Nasal cavity respiratory epithelium epithelial cell of viscerocranial mucosa (primary cell): ENCODE measurements around the gene PRELID3B. TPM values are rescaled to one million over a fixed set of nuclear protein-coding genes. Genes with fewer than 3 reads are reported as not detected.

ENCODE experiments used
- total RNA-seq: library from RNA; depleted of rRNA; stranded (reverse); fragments of >200 nt; gene quantifications from 2 replicates; pipeline ENCODE4 v1.2.3, GENCODE V29; 2014

The PRELID3B gene
- 107 and 193 TPM in 2 replicates for total RNA-seq

GRCh38 chr20:59042151-59042795 lies at the start of gene PRELID3B:
Gene PRELID3B, minus strand, starts transcription at chr20:59042786. Its CDS starts 56 bp downstream, at chr20:59042730.

GRCh38 chr20:59032023-59032712 lies 10.4 kb downstream of the PRELID3B start, which contains the start of gene ATP5F1E:
Gene ATP5F1E, minus strand, starts transcription at chr20:59032335. Its CDS starts 84 bp downstream, at chr20:59032251.

GRCh38 chr20:59019217-59019616 lies 23.4 kb downstream of the PRELID3B start, which contains the start of gene TUBB1:
Gene TUBB1, plus strand, starts transcription at chr20:59019429. Its CDS starts 94 bp downstream, at chr20:59019523.

GRCh38 chr20:59006864-59007664 lies 35.5 kb downstream of the PRELID3B start, which contains the start of gene CTSZ:
Gene CTSZ, minus strand, starts transcription at chr20:59007254. Its CDS starts 126 bp downstream, at chr20:59007128.

Other genes with a start within 250 kb of the PRELID3B start
- under 0.01 and 0.28 TPM in 2 replicates for gene GNAS-AS1, start 191.9 kb downstream of the PRELID3B start, total RNA-seq
- 226 and 567 TPM in 2 replicates for gene GNAS, start 190.1 kb downstream of the PRELID3B start, total RNA-seq
- gene NELFCD, start 61.5 kb downstream of the PRELID3B start, total RNA-seq: 28.4 and 61.2 TPM in 2 replicates
- 57.4 and 119 TPM in 2 replicates for gene CTSZ, start 35.5 kb downstream of the PRELID3B start, total RNA-seq
- gene TUBB1, start 23.4 kb downstream of the PRELID3B start, total RNA-seq: not detected in 2 replicates
- 25.9 and 28.4 TPM in 2 replicates for gene ATP5F1E, start 10.5 kb downstream of the PRELID3B start, total RNA-seq
- gene ZNF831, start 121.0 kb upstream of the PRELID3B start, total RNA-seq: not detected in 2 replicates